HT-29 (cell line): ENCODE data around the gene JAM2. TPM values are rescaled to one million over a fixed set of nuclear protein-coding genes. Genes with fewer than 3 reads are reported as not detected.
"Not testable (repeated sequence)": the region's sequence is repeated elsewhere in the genome, so short reads cannot be mapped to it uniquely, and the experiment has no call there.

Experiments
- DNase-seq: peaks from one replicate; pipeline ENCODE4 v3.0.0-alpha.2; 2015; ENCODE audit warnings: low spot score
- total RNA-seq: library from RNA; depleted of rRNA; stranded (reverse); fragments of >200 nt; shearing (Covaris generic); gene quantifications from 2 replicates; pipeline ENCODE4 v1.2.3, GENCODE V29; 2014

The JAM2 gene
- total RNA-seq, 1 experiment from 2014 or later: not detected

- not testable (repeated sequence) for DNase-seq
Measured at GRCh38 chr21:25714066-25714465, 75.0 kb downstream of the JAM2 start.

GRCh38 chr21:25717491-25718147, 78.6 kb downstream of the JAM2 start:
- DNase-seq: peak; percentile 16

GRCh38 chr21:25721987-25722386, 82.9 kb downstream of the JAM2 start:
- DNase-seq: no peak

GRCh38 chr21:25722631-25723030, 83.6 kb downstream of the JAM2 start:
- no peak for DNase-seq

GRCh38 chr21:25732091-25732760, 93.2 kb downstream of the JAM2 start:
- DNase-seq: no peak

- DNase-seq: peak; percentile 26
Measured at GRCh38 chr21:25733859-25734653, 95.0 kb downstream of the JAM2 start.

GRCh38 chr21:25734654-25734903, 95.5 kb downstream of the JAM2 start:
- DNase-seq: no peak

- peak; percentile 93 for DNase-seq
Measured at GRCh38 chr21:25734904-25735645, 96.0 kb downstream of the JAM2 start, which contains the start of the genes ATP5PF and GABPA. Gene ATP5PF, minus strand, starts transcription at chr21:25734904. Its CDS starts 5,110 bp downstream, at chr21:25729794. Gene GABPA, plus strand, starts transcription at chr21:25734972. Its CDS starts 6,627 bp downstream, at chr21:25741599.

GRCh38 chr21:25735646-25736597, 96.9 kb downstream of the JAM2 start:
- DNase-seq: peak; percentile 62

GRCh38 chr21:25737421-25737820, 98.4 kb downstream of the JAM2 start:
- no peak for DNase-seq

- DNase-seq: no peak
Measured at GRCh38 chr21:25742900-25743299, 103.8 kb downstream of the JAM2 start.

GRCh38 chr21:25744854-25745253, 105.8 kb downstream of the JAM2 start:
- DNase-seq: no peak

GRCh38 chr21:25750085-25750484, 111.0 kb downstream of the JAM2 start:
- no peak for DNase-seq

GRCh38 chr21:25752416-25752815, 113.4 kb downstream of the JAM2 start:
- DNase-seq: no peak

GRCh38 chr21:25756190-25756932, 117.3 kb downstream of the JAM2 start:
- no peak for DNase-seq

- DNase-seq: no peak
Measured at GRCh38 chr21:25757531-25757930, 118.5 kb downstream of the JAM2 start.

- no peak for DNase-seq
Measured at GRCh38 chr21:25759573-25759972, 120.5 kb downstream of the JAM2 start.

- DNase-seq: no peak
Measured at GRCh38 chr21:25760061-25760460, 121.0 kb downstream of the JAM2 start.

GRCh38 chr21:25760677-25761076, 121.6 kb downstream of the JAM2 start:
- no peak for DNase-seq

- no peak for DNase-seq
Measured at GRCh38 chr21:25764065-25764464, 125.0 kb downstream of the JAM2 start.
